ENCODE data around the gene TCTA.

DNA sequence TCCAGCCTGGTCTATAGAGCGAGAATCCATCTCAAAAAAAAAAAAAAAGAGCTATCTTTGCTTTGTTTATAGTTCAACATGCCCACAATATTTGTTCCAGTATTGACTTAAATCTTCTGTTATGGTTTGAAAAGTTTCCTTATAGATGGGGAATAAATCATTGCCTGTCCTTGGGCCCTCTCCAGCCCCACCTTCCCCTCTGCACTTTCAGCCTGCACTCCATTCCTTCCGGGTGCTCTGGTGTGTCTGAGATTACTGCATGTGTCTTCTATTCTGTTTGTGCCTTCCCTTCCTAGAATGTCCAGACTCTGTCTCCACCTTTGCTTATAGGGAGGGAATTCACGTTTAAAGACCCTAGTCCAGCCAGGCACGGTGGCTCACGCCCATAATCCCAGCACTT, 28.8 kb upstream of the TCTA start:
- TF ChIP-seq EZH2 (IDR thresholded peaks at IDR 0.05; ENCODE audit: borderline replicate concordance, control insufficient read depth, low read depth, low read length) (no peak), EP300 (IDR thresholded peaks at IDR 0.05; ENCODE audit: borderline replicate concordance in 1 of 2, control insufficient read depth in 1 of 2, low read depth in 2 of 2, low read length in 2 of 2) (no peak), HDGF (IDR thresholded peaks at IDR 0.05) (no peak), GABPA (IDR thresholded peaks at IDR 0.05; ENCODE audit: low read depth) (no peak), KDM1A (IDR thresholded peaks at IDR 0.05; ENCODE audit: borderline replicate concordance) (no peak)
